Keratinocyte (primary cell): ENCODE data around the gene PLCG2. TPM values are rescaled to one million over a fixed set of nuclear protein-coding genes. Genes with fewer than 3 reads are reported as not detected.

Experiments
- DNase-seq: peaks from one replicate; pipeline ENCODE4 v3.0.0-alpha.2; 2011; ENCODE audit warnings: low read depth, missing footprints, low spot score
- FAIRE-seq: peaks from 2 replicates; lab custom pipeline; 2011; peaks lifted over from hg19 to GRCh38; lab: Jason Lieb, UNC
- H2AFZ ChIP-seq: 2 replicates; pipeline ENCODE4 v1.6.0; 2012; ENCODE audit warnings: low read length, control low read depth, inconsistent platforms; ENCODE audit not compliant: control insufficient read depth
- H3K27ac ChIP-seq: 2 replicates; pipeline ENCODE4 v1.5.1; 2011; ENCODE audit warnings: low read length; ENCODE audit not compliant: control insufficient read depth, insufficient read depth
- H3K27me3 ChIP-seq: 3 replicates; pipeline ENCODE4 v1.6.0; 2011; ENCODE audit warnings: low read length; ENCODE audit not compliant: control insufficient read depth, insufficient read depth; ENCODE audit errors: extremely low read depth
- H3K36me3 ChIP-seq, 2 experiments: 2 replicates in 1 of 2; 3 replicates in 1 of 2; pipeline ENCODE4 v1.5.1; 2011; ENCODE audit warnings: low read length in 2 of 2, mild to moderate bottlenecking in 1 of 2; ENCODE audit not compliant: control insufficient read depth in 2 of 2, insufficient read depth in 2 of 2; ENCODE audit errors: extremely low read depth in 1 of 2
- H3K4me1 ChIP-seq: 3 replicates; pipeline ENCODE4 v1.5.1; 2011; ENCODE audit warnings: low read length; ENCODE audit not compliant: control insufficient read depth, insufficient read depth; ENCODE audit errors: extremely low read depth
- H3K4me2 ChIP-seq: 3 replicates; pipeline ENCODE4 v1.6.0; 2011; ENCODE audit warnings: low read depth, low read length; ENCODE audit not compliant: control insufficient read depth, insufficient read depth; ENCODE audit errors: extremely low read depth
- H3K4me3 ChIP-seq, 3 experiments: fragments of 200-600 bp in 1 of 3; sonication (generic) in 1 of 3; 2 replicates in 2 of 3; 3 replicates in 1 of 3; pipeline ENCODE4 v1.5.1; 2011 to 2016; ENCODE audit warnings: low read length in 3 of 3, mild to moderate bottlenecking in 3 of 3, control low read depth in 2 of 3, inconsistent platforms in 1 of 3, low read depth in 1 of 3, mixed read lengths in 1 of 3, mixed run types in 1 of 3, moderate library complexity in 1 of 3; ENCODE audit not compliant: control insufficient read depth in 2 of 3, insufficient read depth in 2 of 3; ENCODE audit errors: extremely low read depth in 1 of 3
- H3K79me2 ChIP-seq: 2 replicates; pipeline ENCODE4 v1.6.0; 2012; ENCODE audit warnings: low read length; ENCODE audit not compliant: control insufficient read depth, insufficient read depth
- H3K9ac ChIP-seq: 3 replicates; pipeline ENCODE4 v1.6.0; 2011; ENCODE audit warnings: low read length; ENCODE audit not compliant: control insufficient read depth, insufficient read depth; ENCODE audit errors: extremely low read depth
- H3K9me1 ChIP-seq: 3 replicates; pipeline ENCODE4 v1.6.0; 2011; ENCODE audit warnings: low read length; ENCODE audit not compliant: control insufficient read depth, insufficient read depth; ENCODE audit errors: extremely low read depth
- H3K9me3 ChIP-seq: 2 replicates; pipeline ENCODE4 v1.5.1; 2012; ENCODE audit warnings: low read depth, low read length; ENCODE audit not compliant: control insufficient read depth
- H4K20me1 ChIP-seq: 3 replicates; pipeline ENCODE4 v1.6.0; 2011; ENCODE audit warnings: low read length; ENCODE audit not compliant: control insufficient read depth, insufficient read depth; ENCODE audit errors: extremely low read depth
- EZH2 ChIP-seq: IDR thresholded peaks from one replicate; pipeline ENCODE4 v1.6.1; 2012; ENCODE audit warnings: inconsistent platforms, mild to moderate bottlenecking, low read length, moderate library complexity
- dilution Hi-C: fragments of 300-500 bp; cut with MboI; formaldehyde crosslinking; loops from one replicate; pipeline ENCODE4 v1.7.0; 2020; ENCODE audit warnings: low sequenced_read_pairs; ENCODE audit not compliant: extremely low pct_ligation_motif_present
- polyA plus RNA-seq, 5 experiments: library from polyadenylated mRNA; depleted of rRNA in 3 of 5; stranded (reverse) in 3 of 5; stranded (forward) in 1 of 5; unstranded in 1 of 5; fragments of >200 nt; gene quantifications; 1 replicate in 1 of 5; 2 replicates in 3 of 5; 3 replicates in 1 of 5; pipeline versions ENCODE4 v1.2.1 to v1.2.3, GENCODE V29; 2011 to 2012; ENCODE audit warnings: missing spikeins in 2 of 5, low read depth in 1 of 5, low replicate concordance in 1 of 5
- TF ChIP-seq, protein P1 (sequence below), 3 experiments: IDR thresholded peaks in 1 of 3; conservative IDR thresholded peaks in 1 of 3; optimal IDR thresholded peaks in 1 of 3; 2 replicates in 2 of 3; 3 replicates in 1 of 3; pipeline versions ENCODE3 to v1.5.1; 2011; ENCODE audit warnings: low read length in 3 of 3, mild to moderate bottlenecking in 3 of 3, moderate library complexity in 2 of 3, control low read depth in 1 of 3, inconsistent platforms in 1 of 3; ENCODE audit not compliant: insufficient read depth in 2 of 3; ENCODE audit errors: extremely low read depth in 1 of 3

PLCG2 gene
- polyA plus RNA-seq, 1 donor (not counting 4 experiments of a cell fraction or from before 2014, with no cell fraction given): 3.5 TPM

DNA sequence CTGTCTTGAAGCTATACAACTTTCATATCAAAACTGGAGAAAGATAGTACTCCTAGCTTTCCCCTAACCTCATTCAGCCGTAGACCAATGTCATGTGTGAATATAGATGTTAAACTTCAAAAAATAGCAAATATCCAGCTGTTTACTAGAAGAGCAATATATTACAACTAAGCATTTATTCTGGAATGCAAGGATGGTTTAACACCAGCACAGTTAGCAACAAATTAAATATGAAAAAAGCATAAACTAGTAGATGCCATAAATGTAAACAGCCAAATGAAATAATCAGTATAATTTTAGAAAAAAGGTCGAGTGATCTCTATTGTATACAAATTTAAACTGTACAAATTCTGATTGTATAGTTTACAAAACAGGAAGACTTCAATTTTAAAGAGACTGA lies 172.5 kb downstream of the PLCG2 start:
- Histone ChIP-seq H3K4me2 (no peak overlapping the region), H3K9ac (no peak overlapping the region), H3K4me1 (no peaks in the 10 kb centered on the region), H4K20me1 (no peaks in the 10 kb centered on the region), H3K9me3 (no peaks in the 10 kb centered on the region), H3K27ac (no peak overlapping the region), H3K4me3 (no peak overlapping the region), H3K79me2 (no peaks in the 10 kb centered on the region), H3K36me3 (no peaks in the 10 kb centered on the region), H3K9me1 (no peaks in the 10 kb centered on the region), H3K27me3 (no peaks in the 10 kb centered on the region), H2AFZ (no peak overlapping the region)
- no peak for TF ChIP-seq EZH2
- TF ChIP-seq, protein P1, sequence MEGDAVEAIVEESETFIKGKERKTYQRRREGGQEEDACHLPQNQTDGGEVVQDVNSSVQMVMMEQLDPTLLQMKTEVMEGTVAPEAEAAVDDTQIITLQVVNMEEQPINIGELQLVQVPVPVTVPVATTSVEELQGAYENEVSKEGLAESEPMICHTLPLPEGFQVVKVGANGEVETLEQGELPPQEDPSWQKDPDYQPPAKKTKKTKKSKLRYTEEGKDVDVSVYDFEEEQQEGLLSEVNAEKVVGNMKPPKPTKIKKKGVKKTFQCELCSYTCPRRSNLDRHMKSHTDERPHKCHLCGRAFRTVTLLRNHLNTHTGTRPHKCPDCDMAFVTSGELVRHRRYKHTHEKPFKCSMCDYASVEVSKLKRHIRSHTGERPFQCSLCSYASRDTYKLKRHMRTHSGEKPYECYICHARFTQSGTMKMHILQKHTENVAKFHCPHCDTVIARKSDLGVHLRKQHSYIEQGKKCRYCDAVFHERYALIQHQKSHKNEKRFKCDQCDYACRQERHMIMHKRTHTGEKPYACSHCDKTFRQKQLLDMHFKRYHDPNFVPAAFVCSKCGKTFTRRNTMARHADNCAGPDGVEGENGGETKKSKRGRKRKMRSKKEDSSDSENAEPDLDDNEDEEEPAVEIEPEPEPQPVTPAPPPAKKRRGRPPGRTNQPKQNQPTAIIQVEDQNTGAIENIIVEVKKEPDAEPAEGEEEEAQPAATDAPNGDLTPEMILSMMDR (optimal IDR thresholded peaks at IDR 0.05 in 1 of 3, IDR thresholded peaks at IDR 0.05 in 1 of 3, conservative IDR thresholded peaks at IDR 0.05 in 1 of 3; ENCODE audit: extremely low read depth in 1 of 3, insufficient read depth in 2 of 3, low read length in 3 of 3): no peak
- dilution Hi-C loops: no loop called here
- no peak for DNase-seq
- no peak for FAIRE-seq

DNA sequence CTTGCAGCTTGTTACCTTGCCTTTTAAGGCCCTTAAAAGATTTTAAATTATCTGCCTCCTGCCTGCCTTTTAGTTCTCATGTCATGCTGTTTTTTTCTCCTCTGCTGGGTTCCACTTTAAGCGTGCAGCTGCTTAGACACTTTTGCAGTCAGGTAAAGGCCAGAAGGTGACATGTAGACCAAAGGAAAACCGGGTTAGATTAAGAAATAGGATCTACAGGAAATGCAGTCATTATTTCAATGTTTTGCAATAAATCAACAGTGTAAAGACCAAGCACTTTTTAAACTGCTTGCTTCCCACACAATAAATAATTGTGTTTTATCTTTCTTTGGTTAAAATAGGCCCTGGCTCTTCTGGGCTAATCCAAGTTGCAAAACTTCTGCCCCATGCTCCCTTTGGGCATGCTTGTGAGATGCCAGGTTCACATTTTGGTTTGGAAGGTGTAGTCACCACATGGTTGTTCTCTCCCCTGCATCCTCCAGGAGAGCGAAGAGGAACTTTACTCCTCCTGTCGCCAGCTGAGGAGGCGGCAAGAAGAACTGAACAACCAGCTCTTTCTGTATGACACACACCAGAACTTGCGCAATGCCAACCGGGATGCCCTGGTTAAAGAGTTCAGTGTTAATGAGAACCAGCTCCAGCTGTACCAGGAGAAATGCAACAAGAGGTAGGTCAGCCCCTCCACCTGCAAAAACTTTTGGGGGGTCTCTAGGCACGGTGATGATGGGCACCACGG lies 177.3 kb downstream of the PLCG2 start:
- FAIRE-seq: no peak
- H3K36me3 ChIP-seq: no peaks in the 10 kb centered on the region
- no peak for DNase-seq

More for the DNA sequence above, 177.3 kb downstream of the PLCG2 start:
- Histone ChIP-seq H3K9ac (no peak overlapping the region), H3K79me2 (no peaks in the 10 kb centered on the region), H2AFZ (no peak overlapping the region), H3K9me3 (no peaks in the 10 kb centered on the region), H3K27ac (no peak overlapping the region), H3K27me3 (no peaks in the 10 kb centered on the region), H3K9me1 (no peaks in the 10 kb centered on the region), H3K4me3 (no peak overlapping the region), H3K4me2 (no peak overlapping the region), H3K4me1 (no peaks in the 10 kb centered on the region), H4K20me1 (no peaks in the 10 kb centered on the region)
- dilution Hi-C loops: no loop called here
- TF ChIP-seq EZH2: no peak
- TF ChIP-seq, protein P1 (optimal IDR thresholded peaks at IDR 0.05 in 1 of 3, IDR thresholded peaks at IDR 0.05 in 1 of 3, conservative IDR thresholded peaks at IDR 0.05 in 1 of 3; ENCODE audit: extremely low read depth in 1 of 3, insufficient read depth in 2 of 3, low read length in 3 of 3): no peak
